Activated naive CD4-positive, alpha-beta T cell treated with anti-CD3 and anti-CD28 coated beads, Interleukin-2, amount 10 ng/mL, durations not matched to agents 7 days and 5 days (primary cell): ENCODE results near the gene DNAAF8.

Experiments used
- CTCF ChIA-PET: fragments of 350-600 bp; sonication (Branson Sonifier 250); formaldehyde crosslinking; loops from one replicate; lab custom pipeline; 2021; ENCODE audit warnings: antibody characterized with exemption; lab: Charles Lee
- DNase-seq: peaks from one replicate; pipeline ENCODE4 v3.0.0-alpha.2; 2020
- H3K27ac Mint-ChIP-seq: one replicate; pipeline ENCODE4 v1.8.0; 2021; ENCODE audit warnings: mild to moderate bottlenecking, moderate library complexity, mixed read lengths
- H3K27me3 Mint-ChIP-seq: one replicate; pipeline ENCODE4 v1.8.0; 2021; ENCODE audit warnings: mild to moderate bottlenecking, mixed read lengths
- H3K36me3 Mint-ChIP-seq: one replicate; pipeline ENCODE4 v1.8.0; 2021; ENCODE audit warnings: mixed read lengths
- H3K4me1 Mint-ChIP-seq: one replicate; pipeline ENCODE4 v1.8.0; 2021; ENCODE audit warnings: mixed read lengths
- H3K4me3 Mint-ChIP-seq: one replicate; pipeline ENCODE4 v1.8.0; 2021; ENCODE audit warnings: mild to moderate bottlenecking, moderate library complexity, mixed read lengths
- H3K9me3 Mint-ChIP-seq: one replicate; pipeline ENCODE4 v1.8.0; 2021; ENCODE audit warnings: mixed read lengths

The DNAAF8 gene

GRCh38 chr16:4796982-4797804 lies 62.9 kb downstream of the DNAAF8 start:
- Mint-ChIP-seq H3K9me3 (no peaks in the 10 kb centered on the region), H3K36me3 (no peaks in the 10 kb centered on the region), H3K27me3 (no peaks in the 10 kb centered on the region), H3K4me3 (no peak overlapping the region), H3K27ac (no peak overlapping the region), H3K4me1 (peaks cover 15% of the 10 kb centered on the region)
- DNase-seq = no peak
- CTCF ChIA-PET = no interaction called here

- CTCF ChIA-PET = no interaction called here
- Mint-ChIP-seq H3K4me3 (no peak overlapping the region), H3K4me1 (peaks cover 15% of the 10 kb centered on the region), H3K36me3 (no peaks in the 10 kb centered on the region), H3K9me3 (no peaks in the 10 kb centered on the region), H3K27me3 (no peaks in the 10 kb centered on the region), H3K27ac (no peak overlapping the region)
- DNase-seq = no peak
Observed at GRCh38 chr16:4797805-4798252, 63.5 kb downstream of the DNAAF8 start.

- no peak for DNase-seq
- no peak overlapping the region for H3K27ac Mint-ChIP-seq
- H3K4me3 Mint-ChIP-seq = no peak overlapping the region
- CTCF ChIA-PET = no interaction called here
- H3K9me3 Mint-ChIP-seq = no peaks in the 10 kb centered on the region
- H3K4me1 Mint-ChIP-seq = peaks cover 22% of the 10 kb centered on the region
- no peaks in the 10 kb centered on the region for H3K27me3 Mint-ChIP-seq
- no peaks in the 10 kb centered on the region for H3K36me3 Mint-ChIP-seq
Observed at GRCh38 chr16:4798456-4798855, 64.1 kb downstream of the DNAAF8 start.
